Measurements from ENCODE around the gene OR8D1. TPM values are rescaled to one million over a fixed set of nuclear protein-coding genes. Genes with fewer than 3 reads are reported as not detected.

OR8D1 gene
- not detected for total RNA-seq

DNA sequence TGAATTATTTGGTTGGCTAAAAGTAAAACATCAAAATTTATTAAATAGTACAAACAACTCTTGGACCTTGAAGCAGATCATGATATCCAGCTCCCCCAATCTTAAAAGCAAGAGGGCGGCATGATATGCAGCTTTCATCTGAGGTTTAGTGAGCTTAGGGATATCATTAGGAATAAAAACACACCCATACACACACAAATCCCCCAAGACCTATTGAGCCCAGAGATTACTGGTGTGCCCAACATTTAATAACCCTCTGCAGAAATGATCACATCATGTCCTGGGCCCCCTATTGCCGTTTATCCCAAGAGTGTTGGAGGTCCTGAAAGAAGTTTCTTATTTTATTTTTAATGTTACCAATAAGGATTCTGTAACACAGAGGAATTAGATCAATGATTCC lies at the start of gene OR8D1:
Gene OR8D1, minus strand, starts transcription at position 101 of the 400 bp plus-strand sequence. CDS start 3,183 bp downstream, outside the sequence.
- no peaks in the 10 kb centered on the region for H3K4me1 ChIP-seq
- no peaks in the 10 kb centered on the region for H3K9me3 ChIP-seq
- no peak for DNase-seq
- no peaks in the 10 kb centered on the region for H3K27me3 ChIP-seq
- intact Hi-C loops (cut with DNase I), result no loop called here
- TF ChIP-seq, protein P1, sequence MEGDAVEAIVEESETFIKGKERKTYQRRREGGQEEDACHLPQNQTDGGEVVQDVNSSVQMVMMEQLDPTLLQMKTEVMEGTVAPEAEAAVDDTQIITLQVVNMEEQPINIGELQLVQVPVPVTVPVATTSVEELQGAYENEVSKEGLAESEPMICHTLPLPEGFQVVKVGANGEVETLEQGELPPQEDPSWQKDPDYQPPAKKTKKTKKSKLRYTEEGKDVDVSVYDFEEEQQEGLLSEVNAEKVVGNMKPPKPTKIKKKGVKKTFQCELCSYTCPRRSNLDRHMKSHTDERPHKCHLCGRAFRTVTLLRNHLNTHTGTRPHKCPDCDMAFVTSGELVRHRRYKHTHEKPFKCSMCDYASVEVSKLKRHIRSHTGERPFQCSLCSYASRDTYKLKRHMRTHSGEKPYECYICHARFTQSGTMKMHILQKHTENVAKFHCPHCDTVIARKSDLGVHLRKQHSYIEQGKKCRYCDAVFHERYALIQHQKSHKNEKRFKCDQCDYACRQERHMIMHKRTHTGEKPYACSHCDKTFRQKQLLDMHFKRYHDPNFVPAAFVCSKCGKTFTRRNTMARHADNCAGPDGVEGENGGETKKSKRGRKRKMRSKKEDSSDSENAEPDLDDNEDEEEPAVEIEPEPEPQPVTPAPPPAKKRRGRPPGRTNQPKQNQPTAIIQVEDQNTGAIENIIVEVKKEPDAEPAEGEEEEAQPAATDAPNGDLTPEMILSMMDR (IDR thresholded peaks at IDR 0.05), result no peak
- TF ChIP-seq POLR2A (IDR thresholded peaks at IDR 0.05), result no peak
- no peak within 1 kb of the TSS for H3K4me3 ChIP-seq
- H3K36me3 ChIP-seq, result no peaks in the 10 kb centered on the region
- H3K27ac ChIP-seq, result no peak within 1 kb of the TSS
- WGBS, 2 donors, result 82 to 85% methylated on average over 2 of the region's 2 CpGs

DNA sequence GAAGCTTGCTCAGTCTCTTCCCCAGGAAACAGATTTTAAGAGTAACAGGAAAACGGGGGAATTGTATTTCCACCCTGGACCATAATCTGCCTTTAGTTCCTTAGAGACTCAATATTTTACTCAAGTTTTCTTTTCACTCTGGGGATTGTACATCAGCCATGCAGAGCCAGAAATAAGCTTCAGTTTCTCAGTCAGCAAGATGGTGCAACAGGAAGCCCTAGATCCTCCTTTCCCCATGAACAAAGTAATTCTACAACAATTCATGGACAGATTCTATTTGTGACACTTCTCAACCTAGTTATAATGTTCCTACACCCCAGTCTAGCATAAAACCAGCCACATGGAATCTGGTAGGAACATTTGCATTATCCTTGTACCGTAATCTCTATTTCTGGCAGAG lies 45.8 kb upstream of the OR8D1 start:
- H3K36me3 ChIP-seq, result no peaks in the 10 kb centered on the region
- H3K27me3 ChIP-seq, result no peaks in the 10 kb centered on the region
- intact Hi-C loops (cut with DNase I), result no loop called here
- no peaks in the 10 kb centered on the region for H3K4me1 ChIP-seq
- no peak for DNase-seq
- no peaks in the 10 kb centered on the region for H3K9me3 ChIP-seq
- no peak overlapping the region for H3K4me3 ChIP-seq
- 14 to 57% methylated on average over 2 of the region's 2 CpGs for WGBS, 2 donors
- no peak for TF ChIP-seq POLR2A (IDR thresholded peaks at IDR 0.05)
- TF ChIP-seq, protein P1 (IDR thresholded peaks at IDR 0.05), result no peak
- no peak overlapping the region for H3K27ac ChIP-seq

DNA sequence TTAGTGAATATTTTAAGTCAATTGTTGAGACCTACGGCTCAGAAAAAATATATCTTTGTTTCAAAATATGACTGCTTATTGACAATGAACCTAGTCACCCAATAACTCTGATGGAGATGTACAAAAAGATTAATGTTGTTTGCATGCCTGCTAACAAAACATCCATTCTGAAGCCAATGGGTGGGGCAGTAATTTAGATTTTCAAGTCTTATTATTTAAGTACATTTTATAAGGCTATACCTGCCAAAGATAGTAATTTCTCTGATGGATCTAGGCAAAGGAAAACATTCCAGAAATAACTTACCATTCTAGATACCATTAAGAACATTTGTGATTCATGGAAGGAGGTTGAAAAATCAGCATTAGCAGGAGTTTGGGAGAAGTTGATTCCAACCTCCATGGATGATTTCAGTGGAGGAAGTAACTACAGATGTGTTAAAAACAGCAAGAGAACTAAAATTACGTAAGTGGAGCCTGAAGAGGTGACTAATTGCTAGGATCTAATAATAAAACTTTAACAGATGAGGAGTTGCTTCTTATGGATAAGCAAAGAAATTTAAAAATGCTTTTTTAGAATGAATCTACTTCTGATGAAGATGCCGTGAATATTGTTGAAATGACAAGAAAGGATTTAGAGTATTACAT lies 32.7 kb upstream of the OR8D1 start:
- TF ChIP-seq, protein P1 (IDR thresholded peaks at IDR 0.05), result no peak
- TF ChIP-seq POLR2A (IDR thresholded peaks at IDR 0.05), result no peak
- Histone ChIP-seq H3K27ac (no peak overlapping the region), H3K27me3 (no peaks in the 10 kb centered on the region), H3K4me3 (no peak overlapping the region), H3K9me3 (no peaks in the 10 kb centered on the region), H3K36me3 (no peaks in the 10 kb centered on the region), H3K4me1 (no peaks in the 10 kb centered on the region)
- intact Hi-C loops (cut with DNase I), result no loop called here
- 50 to 63% methylated on average over 3 of the region's 3 CpGs for WGBS, 2 donors
- DNase-seq, result no peak

DNA sequence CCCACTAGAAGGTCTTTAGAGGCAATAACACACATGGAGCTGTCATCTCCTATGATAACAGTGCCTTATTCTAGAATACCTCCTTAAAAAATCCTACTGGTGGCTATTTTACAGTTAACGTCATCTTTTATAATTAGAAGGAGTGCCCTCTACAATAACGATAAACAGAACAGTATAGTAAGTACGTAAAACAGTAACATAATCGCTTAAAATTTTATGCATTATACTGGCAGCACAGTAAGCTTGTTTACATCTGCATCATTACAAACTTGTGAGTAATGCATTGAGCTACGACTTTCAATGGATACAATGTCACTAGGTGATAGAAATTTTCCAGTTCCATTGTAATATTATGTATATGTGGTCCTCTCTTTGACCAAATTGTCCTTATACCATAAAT lies 30.6 kb upstream of the OR8D1 start:
- no peaks in the 10 kb centered on the region for H3K36me3 ChIP-seq
- DNase-seq, result no peak
- no peak overlapping the region for H3K27ac ChIP-seq
- intact Hi-C loops (cut with DNase I), result no loop called here
- TF ChIP-seq POLR2A (IDR thresholded peaks at IDR 0.05), result no peak
- TF ChIP-seq, protein P1 (IDR thresholded peaks at IDR 0.05), result no peak
- no peaks in the 10 kb centered on the region for H3K9me3 ChIP-seq
- H3K4me1 ChIP-seq, result no peaks in the 10 kb centered on the region
- H3K4me3 ChIP-seq, result no peak overlapping the region
- no peaks in the 10 kb centered on the region for H3K27me3 ChIP-seq
- 77 to 83% methylated on average over 5 of the region's 5 CpGs for WGBS, 2 donors

DNA sequence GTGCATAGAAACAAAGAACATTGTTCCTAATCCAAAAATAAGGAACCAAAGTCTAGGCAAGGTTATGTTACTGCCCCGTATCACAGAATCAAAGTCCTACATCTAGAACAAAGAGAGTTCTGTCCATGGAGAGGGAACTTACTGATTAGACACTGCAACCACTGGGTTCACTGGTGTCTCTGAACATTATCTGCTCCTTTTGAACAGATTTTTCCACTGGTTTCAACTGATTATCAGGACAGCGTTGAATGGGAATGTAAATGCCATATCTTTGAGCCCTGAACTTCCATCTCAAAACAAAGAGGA lies 26.3 kb upstream of the OR8D1 start:
- no peaks in the 10 kb centered on the region for H3K4me1 ChIP-seq
- TF ChIP-seq, protein P1 (IDR thresholded peaks at IDR 0.05), result no peak
- TF ChIP-seq POLR2A (IDR thresholded peaks at IDR 0.05), result no peak
- H3K4me3 ChIP-seq, result no peak overlapping the region
- H3K27me3 ChIP-seq, result no peaks in the 10 kb centered on the region
- H3K9me3 ChIP-seq, result no peaks in the 10 kb centered on the region
- no peak overlapping the region for H3K27ac ChIP-seq
- intact Hi-C loops (cut with DNase I), result no loop called here
- H3K36me3 ChIP-seq, result no peaks in the 10 kb centered on the region
- no peak for DNase-seq
- 76 to 88% methylated on average over 2 of the region's 2 CpGs for WGBS, 2 donors
